ENCODE results near the gene ZNF674.
A peak's percentile ranks its signal among the peaks of the same experiment; 100 is the strongest.

The ZNF674 gene

GRCh38 chrX:46559062-46559461, 13.8 kb upstream of the ZNF674 start:
- Histone ChIP-seq H3K27ac (ENCODE audit: low read depth, low read length, poor library complexity, severe bottlenecking) (no peak overlapping the region), H3K36me3 (ENCODE audit: insufficient read depth, low read length) (no peaks in the 10 kb centered on the region), H3K4me2 (ENCODE audit: low read length) (no peak overlapping the region), H3K9me2 (ENCODE audit: low read depth, low read length) (no peaks in the 10 kb centered on the region), H3K4me3 (ENCODE audit: low read depth, low read length, poor library complexity, severe bottlenecking) (no peak overlapping the region), H3K27me3 (ENCODE audit: insufficient read depth, low read length) (no peaks in the 10 kb centered on the region), H3K9ac (ENCODE audit: low read length) (no peak overlapping the region), H3K9me3 (ENCODE audit: low read length) (no peaks in the 10 kb centered on the region), H3K79me2 (ENCODE audit: insufficient read depth, low read length) (no peaks in the 10 kb centered on the region), H3F3A (ENCODE audit: insufficient read depth, low read length) (no peaks in the 10 kb centered on the region), H3K4me1 (ENCODE audit: insufficient read depth, low read length, severe bottlenecking) (peaks cover 18% of the 10 kb centered on the region), H4K20me1 (ENCODE audit: insufficient read depth, low read length) (no peaks in the 10 kb centered on the region), H2AFZ (ENCODE audit: low read length) (no peak overlapping the region)
- TF ChIP-seq EZH2 (IDR thresholded peaks at IDR 0.05; ENCODE audit: borderline replicate concordance, low read length) (no peak), CTCF (IDR thresholded peaks at IDR 0.05; ENCODE audit: low read length) (no peak)

- H3K9me2 ChIP-seq (ENCODE audit: low read depth, low read length), result no peaks in the 10 kb centered on the region
- TF ChIP-seq EZH2 (IDR thresholded peaks at IDR 0.05; ENCODE audit: borderline replicate concordance, low read length) (no peak), CTCF (IDR thresholded peaks at IDR 0.05; ENCODE audit: low read length) (0 out of 2 replicates have a peak, but pooled peaks have one; percentile 8)
- no peak overlapping the region for H2AFZ ChIP-seq (ENCODE audit: low read length)
- no peaks in the 10 kb centered on the region for H3K36me3 ChIP-seq (ENCODE audit: insufficient read depth, low read length)
- H3K27me3 ChIP-seq (ENCODE audit: insufficient read depth, low read length), result no peaks in the 10 kb centered on the region
- H3K4me1 ChIP-seq (ENCODE audit: insufficient read depth, low read length, severe bottlenecking), result no peaks in the 10 kb centered on the region
- H3K4me2 ChIP-seq (ENCODE audit: low read length), result no peak overlapping the region
- H3K9ac ChIP-seq (ENCODE audit: low read length), result no peak overlapping the region
- no peaks in the 10 kb centered on the region for H4K20me1 ChIP-seq (ENCODE audit: insufficient read depth, low read length)
- H3K4me3 ChIP-seq (ENCODE audit: low read depth, low read length, poor library complexity, severe bottlenecking), result no peak overlapping the region
- no peaks in the 10 kb centered on the region for H3F3A ChIP-seq (ENCODE audit: insufficient read depth, low read length)
- no peak overlapping the region for H3K27ac ChIP-seq (ENCODE audit: low read depth, low read length, poor library complexity, severe bottlenecking)
- no peaks in the 10 kb centered on the region for H3K79me2 ChIP-seq (ENCODE audit: insufficient read depth, low read length)
- no peaks in the 10 kb centered on the region for H3K9me3 ChIP-seq (ENCODE audit: low read length)
These were observed 9.7 kb upstream of the ZNF674 start for GRCh38 chrX:46554942-46555341.

GRCh38 chrX:46553935-46554334, 8.7 kb upstream of the ZNF674 start:
- H4K20me1 ChIP-seq (ENCODE audit: insufficient read depth, low read length), result no peaks in the 10 kb centered on the region
- no peak overlapping the region for H3K4me3 ChIP-seq (ENCODE audit: low read depth, low read length, poor library complexity, severe bottlenecking)
- no peaks in the 10 kb centered on the region for H3K79me2 ChIP-seq (ENCODE audit: insufficient read depth, low read length)
- TF ChIP-seq CTCF (IDR thresholded peaks at IDR 0.05; ENCODE audit: low read length), result no peak
- no peak for TF ChIP-seq EZH2 (IDR thresholded peaks at IDR 0.05; ENCODE audit: borderline replicate concordance, low read length)
- H3K4me2 ChIP-seq (ENCODE audit: low read length), result no peak overlapping the region
- H3K36me3 ChIP-seq (ENCODE audit: insufficient read depth, low read length), result no peaks in the 10 kb centered on the region
- H3K9me2 ChIP-seq (ENCODE audit: low read depth, low read length), result no peaks in the 10 kb centered on the region
- H3K4me1 ChIP-seq (ENCODE audit: insufficient read depth, low read length, severe bottlenecking), result no peaks in the 10 kb centered on the region
- H3K9ac ChIP-seq (ENCODE audit: low read length), result no peak overlapping the region
- no peaks in the 10 kb centered on the region for H3F3A ChIP-seq (ENCODE audit: insufficient read depth, low read length)
- no peak overlapping the region for H3K27ac ChIP-seq (ENCODE audit: low read depth, low read length, poor library complexity, severe bottlenecking)
- H3K27me3 ChIP-seq (ENCODE audit: insufficient read depth, low read length), result no peaks in the 10 kb centered on the region
- H2AFZ ChIP-seq (ENCODE audit: low read length), result no peak overlapping the region
- no peaks in the 10 kb centered on the region for H3K9me3 ChIP-seq (ENCODE audit: low read length)
